HG03575 (cell line): Measurements from ENCODE around the gene SPEG.

Experiments
- ATAC-seq: cut with Tn5 transposase; IDR thresholded peaks from one replicate; pipeline ENCODE4 v1.9.1; 2021; ENCODE audit not compliant: unreplicated experiment, insufficient number of reproducible peaks, low FRiP score; ENCODE audit errors: extremely low read depth

SPEG gene

DNA sequence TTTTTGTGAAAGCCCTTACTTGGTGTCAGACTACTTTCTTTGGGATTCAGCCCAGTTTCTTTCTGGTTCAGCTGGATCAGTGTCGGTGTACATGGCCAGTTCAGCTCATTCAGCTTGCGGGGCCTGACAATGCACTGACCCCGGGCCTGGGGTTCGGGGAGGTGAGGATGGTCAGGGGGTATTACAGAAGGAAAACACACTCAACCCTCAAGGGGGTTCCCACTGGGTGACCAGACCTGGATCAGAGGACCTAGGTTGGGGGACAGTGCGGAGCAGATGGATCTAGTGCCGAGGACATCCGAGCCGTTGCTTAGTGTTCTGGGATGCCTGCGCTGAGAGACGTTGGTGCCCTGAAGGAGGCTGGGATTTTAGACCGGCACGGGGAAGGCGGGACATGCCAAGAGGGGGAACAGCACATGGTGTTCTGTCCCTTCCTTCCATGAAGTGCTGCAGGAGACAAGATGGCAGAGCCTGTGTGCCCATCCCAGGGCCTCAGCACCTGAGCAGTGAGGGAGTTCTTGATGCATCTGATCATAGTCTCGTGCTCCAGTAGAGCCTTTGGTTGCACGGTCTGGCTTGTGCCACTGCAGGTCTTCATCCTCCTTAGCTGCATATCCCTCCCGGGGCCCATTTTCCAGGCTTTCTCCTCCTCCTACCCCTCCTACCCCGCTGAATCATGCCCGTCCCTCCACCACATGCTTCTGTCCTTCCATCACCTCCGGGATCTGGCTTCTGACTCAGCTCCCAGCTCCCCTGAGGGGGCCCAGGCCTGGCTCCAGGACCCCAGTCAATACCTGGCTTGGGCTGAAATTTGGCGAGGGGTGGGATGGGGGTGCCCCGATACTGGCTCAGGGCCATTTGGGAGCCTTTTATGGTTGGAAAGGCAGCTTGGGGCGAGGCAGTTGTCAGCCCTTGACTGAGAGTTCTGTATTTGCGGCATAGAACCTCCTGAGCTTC, 18.0 kb downstream of the SPEG start:
- no peak for ATAC-seq

DNA sequence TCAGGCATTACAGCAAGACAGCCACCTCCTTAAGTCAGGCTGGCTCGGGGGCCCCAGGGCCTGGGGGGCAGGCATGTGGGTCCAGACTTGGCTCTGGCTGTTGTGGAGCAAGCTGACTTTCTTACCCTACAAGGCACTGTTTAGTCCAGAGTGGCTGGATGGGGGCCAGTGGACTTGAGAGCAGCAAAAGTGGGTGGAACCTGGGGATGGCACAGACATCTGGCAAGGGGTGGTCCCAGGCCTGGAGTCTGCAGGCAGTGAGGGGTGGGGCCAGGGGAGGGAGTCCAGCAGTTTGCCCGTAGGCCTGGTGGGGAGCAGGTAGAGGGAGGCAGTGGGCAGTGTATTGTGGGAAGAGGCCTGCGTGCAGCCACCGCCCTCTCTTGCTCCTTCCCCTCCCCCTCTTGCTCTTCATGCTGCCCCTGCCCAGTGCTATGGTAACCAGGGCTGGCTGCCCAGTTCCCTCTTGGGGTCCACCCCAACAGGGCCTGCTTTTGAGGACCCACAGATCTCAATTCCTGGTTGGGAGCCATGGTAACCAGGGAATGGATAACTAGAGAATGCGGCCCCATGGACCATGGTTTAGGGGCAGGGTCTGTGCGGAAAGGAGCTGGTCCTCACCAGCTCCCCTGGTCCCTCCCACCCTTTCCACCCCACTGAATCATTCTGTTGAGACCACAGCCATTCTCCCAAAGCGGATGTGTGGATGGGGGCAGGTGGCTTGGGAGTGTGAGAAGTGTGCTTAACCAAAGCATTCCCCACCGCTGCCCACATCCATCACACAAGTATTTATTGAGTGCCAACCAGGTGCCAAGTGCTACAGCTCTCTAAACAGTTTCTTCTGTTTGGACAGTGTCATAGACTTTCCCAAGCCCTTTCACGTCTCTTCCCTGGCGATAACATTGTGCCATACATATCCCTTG, 19.3 kb downstream of the SPEG start:
- no peak for ATAC-seq

DNA sequence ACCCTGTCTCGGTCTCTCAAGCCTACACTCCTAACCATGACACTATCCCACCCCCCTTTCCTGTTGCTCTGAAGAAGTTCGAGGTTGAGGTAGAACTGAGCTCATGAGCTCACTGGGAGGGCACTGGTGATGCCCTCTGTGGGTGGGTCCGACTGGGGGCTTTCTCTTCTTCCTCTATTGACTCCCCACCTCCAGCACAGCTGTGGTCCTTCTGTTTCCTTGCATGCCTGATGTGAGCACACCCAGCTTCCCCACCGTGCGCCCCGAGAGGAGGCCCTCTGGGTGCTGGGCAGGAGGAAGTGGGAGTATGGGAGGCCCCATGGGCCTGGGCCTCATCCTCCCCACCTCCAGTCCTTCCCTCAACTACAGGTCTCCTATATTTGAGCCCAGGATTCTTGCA, 20.9 kb downstream of the SPEG start:
- no peak for ATAC-seq

DNA sequence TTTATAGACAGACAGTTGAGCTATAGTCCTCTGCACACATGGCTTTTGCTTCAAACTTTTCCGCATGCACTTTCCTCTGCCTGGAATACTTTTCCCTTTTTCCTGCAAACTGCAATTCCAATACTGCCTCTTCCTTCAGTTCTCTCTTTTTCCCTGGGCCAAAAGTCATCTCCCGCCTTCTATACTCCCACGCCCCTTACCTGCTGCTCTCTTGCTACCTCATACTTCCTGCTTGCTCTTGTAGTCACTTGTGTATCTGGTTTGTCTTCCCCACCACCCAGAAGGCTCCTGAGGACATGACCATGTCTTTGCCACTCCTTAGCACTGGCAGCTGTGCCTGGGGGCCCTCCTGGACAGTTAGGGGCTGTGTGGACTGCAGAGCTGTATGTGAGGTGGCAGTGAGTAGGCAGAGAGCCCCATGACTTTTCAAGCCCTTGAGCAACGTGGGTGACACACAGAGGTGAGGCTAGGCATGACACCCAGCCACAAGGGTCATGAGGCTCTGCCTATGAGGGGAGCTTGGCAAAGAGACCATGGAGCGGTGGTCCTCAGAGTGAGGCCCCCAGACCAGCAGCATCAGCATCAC, 23.2 kb downstream of the SPEG start:
- ATAC-seq: no peak

DNA sequence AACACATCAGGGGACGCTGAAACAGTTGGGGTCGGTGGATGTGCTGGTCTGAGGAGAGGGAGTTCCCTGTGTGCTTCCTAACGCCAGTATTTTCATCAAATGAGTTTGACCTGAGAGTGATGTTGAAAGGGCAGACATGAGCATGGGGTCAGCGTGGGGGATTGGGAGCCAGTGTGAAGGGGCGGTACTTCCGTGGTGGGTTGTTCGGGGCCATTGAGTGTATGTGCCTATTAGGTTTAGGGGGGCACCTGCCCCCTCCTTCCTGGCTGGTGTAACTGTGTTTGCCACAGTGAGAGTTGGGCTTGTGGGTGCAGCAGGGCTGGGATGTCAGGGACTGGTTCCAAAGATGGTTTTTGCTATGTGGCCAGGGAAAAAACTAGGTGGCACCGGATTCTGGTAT, 24.4 kb downstream of the SPEG start:
- no peak for ATAC-seq

DNA sequence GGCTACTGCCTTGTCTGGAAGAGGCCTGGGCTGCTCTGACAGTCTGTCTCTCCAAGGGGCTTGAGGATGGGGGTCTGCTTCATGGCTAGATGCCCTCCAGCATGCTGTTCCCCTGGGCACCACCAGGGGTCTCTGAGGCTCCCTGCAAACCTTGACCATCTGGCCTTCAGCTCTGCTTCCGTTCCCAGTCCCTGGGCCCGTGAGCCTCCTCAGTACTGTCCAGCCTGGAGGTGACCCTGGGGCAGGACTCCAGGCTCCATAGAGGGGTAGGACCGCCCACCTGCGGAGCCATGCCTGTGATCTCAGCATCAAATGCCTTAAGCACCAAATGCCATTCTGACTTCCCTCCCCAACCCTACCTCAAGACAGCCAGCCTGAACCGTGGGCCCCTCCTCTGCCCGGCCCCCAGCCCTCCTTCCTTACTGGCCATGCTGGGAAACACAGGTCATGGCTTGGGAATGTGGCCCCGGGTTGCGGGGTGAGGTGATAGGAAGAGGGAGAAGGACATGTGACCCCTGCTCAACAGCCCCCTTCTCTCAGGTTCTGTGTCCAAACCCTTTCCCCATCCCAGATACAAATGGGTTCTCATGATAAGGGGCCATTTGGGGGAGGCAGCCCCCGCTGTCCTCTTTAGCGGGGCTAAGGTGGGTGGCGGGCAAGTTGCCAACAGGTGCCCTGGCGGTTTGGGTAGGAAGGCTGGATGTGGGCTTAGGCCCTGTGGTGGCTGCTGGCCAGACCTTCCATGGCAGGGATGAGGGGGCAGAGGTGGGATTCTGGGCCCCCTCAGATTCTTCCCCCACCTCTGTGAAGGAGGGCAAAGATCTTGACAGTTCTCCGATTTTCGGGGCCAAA, 25.0 kb downstream of the SPEG start:
- ATAC-seq: no peak

DNA sequence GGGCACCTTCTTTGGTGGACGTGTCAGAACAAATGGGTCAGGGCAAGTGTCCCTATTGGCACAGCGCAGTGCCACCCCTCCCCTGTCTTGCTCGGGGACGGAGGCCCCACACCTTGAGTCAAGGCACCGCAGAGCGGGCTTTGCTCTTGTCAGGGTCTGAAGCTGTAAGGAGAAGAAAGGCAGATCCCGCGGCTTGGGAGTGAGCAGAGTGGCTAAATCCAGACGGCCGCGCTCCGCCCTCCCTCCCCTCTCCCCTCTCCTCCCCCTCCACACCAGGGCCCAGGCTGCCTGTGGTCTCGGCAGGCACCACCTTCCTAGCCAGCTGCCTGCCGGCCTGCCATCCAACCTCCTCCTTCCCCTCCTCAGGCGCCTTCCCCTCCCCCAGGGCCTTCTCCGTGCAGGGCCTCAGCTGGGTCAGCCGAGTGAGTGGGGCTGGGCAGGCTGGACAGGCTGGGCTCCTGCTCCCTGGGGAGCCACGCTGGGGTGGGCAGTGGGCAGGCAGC, 25.8 kb downstream of the SPEG start:
- ATAC-seq: no peak

DNA sequence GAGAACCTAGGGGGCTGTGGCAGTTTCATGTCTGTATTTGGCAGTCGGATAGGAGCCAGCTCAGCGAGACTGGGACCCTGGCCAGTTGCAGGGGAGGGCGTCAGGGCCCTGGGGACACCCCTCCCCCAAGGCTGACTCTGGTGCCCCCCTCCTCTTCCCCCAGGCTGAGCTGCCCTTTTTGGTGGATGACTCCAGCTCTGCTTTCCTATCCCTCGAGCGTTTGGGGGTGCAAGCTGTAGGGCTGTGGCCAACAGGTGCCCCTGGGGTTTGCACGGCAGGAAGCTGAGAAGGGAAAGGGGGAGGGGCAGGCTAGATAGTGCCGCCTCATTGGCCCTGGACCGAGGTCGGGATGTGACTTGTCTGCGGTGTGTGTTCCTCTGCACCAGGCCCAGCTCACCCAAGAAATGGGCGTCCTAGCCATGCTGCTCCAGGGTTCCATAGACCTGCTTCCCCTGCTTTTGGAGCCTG, 26.4 kb downstream of the SPEG start:
- no peak for ATAC-seq

DNA sequence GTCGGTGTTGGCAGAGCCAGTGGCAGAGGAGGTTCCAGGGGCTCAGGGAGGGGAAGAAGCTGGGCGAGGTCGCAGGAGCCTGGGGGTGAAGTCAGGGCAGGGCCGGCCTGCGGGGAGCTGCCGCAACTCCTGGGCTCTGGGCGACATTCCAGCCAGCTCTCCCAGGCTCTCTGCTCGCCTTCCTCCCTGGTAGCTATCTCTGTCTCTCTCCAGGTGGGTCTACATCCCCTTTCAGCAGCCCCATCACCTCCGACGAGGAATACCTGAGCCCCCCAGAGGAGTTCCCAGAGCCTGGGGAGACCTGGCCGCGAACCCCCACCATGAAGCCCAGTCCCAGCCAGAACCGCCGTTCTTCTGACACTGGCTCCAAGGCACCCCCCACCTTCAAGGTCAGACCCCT, 27.0 kb downstream of the SPEG start:
- ATAC-seq: no peak

DNA sequence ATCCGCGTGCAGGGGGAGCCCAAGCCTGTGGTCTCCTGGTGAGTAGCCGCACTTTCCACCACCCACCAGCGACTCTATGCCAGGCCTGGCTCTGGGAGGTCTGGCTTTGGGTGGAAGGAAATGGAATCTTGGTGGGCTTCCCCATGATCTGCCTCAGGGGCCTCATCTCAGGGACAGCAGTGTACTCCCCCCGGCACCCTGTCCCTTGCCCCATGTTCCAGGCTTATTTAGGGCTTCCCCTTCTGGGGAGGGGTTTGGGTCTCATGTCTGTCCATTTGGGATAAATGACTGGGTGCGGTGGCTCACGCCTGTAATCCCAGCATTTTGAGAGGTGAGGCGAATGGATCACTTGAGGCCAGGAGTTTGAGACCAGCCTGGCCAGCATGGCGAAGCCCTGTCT, 27.7 kb downstream of the SPEG start:
- no peak for ATAC-seq

DNA sequence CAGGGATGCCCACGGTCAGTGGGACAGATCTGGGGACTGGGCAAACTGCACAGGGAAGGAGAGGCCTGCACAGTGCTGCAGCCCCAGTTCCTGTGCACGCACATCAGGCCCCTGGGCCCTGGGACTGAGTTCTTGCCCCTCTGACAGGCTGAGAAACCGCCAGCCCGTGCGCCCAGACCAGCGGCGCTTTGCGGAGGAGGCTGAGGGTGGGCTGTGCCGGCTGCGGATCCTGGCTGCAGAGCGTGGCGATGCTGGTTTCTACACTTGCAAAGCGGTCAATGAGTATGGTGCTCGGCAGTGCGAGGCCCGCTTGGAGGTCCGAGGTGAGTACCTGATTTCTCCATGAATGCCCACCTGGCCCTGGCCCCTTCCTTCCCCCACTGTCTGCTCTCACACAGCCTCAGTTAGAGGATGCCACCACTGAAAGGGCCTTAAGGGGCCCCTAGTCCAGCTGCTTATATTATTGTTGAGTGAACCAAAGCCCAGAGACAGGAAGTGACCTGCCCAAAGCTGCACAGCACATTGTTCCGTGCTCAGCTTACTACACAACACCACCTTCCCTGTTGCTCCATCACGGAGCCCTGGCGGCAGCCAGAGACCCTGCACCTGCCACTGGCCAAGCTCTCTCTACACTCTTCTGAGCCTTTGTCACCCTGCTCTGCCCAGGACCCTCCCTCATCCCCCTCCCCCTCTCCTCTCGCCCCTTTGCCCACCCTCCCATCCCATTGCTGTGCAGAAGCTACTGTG, 29.8 kb downstream of the SPEG start:
- ATAC-seq: no peak

DNA sequence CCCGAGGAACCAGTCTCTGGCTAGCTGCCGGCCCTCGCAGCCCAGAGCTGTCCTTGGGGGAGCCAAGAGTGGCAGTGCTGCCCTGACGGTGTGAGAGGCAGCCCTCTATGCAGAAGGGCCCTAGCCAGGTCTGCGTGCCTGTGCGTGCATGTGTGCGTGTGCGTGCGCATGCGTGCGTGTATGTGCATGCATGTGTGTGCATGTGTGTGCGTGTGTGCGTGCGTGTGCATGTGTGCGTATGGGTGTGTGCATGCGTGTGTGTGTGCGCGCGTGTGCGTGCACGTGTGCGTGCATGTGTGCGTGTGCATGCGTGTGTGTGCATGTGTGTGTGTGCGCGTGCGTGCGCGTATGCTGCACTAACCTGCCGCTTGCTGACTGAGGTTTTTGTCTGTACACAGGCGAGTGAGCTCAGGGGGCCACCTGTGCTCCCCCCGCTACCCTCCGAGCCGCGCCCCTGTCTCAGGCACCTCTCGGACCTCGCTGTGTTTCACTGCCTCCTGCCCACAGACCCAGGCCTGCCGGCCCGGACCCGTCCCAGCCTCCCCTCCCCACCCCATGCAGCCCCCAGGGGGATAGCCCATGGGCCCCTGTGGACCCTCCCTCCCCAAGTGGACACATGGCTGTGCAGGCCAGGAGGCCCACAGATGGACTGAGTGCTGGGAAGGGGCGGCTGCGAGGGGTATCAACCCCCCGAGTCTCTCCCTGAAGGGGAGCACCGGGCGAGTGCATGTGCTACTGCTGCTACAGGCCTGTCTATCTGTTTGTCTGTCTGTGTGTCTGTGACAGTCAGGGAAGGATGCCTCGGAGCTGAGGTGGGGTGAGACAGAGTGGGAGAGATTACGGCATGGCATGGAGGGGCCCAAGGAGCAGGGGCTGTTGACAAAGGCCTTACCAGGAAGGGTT, 31.3 kb downstream of the SPEG start:
- no peak for ATAC-seq

DNA sequence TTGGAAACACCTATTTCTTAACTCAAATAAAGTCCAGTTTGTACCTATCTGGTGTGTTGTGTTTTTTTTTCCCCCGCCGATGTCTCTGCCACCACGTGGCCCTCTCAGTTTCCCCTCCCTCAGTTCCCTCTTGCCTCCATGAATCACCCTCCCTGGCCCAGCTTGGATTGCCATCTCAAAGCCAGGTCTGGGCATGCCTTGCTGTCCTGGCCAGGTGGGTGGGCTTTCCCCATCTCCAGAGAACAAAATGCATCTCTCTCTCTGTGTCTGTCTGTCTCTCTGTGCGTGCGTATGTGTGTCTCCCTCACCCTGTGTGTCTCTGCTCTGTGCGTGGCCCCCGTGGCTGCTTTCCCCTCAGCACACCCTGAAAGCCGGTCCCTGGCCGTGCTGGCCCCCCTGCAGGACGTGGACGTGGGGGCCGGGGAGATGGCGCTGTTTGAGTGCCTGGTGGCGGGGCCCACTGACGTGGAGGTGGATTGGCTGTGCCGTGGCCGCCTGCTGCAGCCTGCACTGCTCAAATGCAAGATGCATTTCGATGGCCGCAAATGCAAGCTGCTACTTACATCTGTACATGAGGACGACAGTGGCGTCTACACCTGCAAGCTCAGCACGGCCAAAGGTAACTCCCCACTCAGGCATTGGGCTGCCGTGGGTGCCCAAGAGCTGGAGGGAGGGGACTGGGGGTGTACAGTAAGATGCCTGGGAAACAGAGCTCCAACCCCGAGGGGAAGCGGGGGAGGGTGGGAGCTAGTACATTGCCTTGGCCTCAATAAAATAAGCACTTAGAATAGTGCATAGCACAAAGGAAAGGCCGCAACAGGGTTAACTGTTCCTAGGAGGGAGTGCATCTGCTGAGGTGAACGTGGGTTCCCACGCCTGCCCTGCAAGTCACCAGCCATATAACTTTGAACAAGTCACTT, 32.4 kb downstream of the SPEG start:
- ATAC-seq: no peak

DNA sequence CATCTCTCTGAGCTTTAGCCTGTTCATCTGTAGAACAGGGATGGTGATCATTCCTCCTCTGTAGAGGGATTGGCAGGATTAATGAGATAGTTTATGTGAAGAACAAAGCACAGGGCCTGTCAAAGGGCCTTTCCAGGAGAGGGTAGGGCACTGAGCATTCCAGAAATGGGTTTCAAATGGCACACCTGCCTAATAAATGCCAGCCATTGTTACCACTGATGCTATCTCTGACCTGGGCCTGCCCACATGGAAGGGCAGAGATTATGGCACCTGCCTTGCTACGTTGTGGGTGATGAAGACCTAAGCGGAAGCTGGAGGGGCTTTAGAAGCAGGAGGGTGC, 33.1 kb downstream of the SPEG start:
- no peak for ATAC-seq

DNA sequence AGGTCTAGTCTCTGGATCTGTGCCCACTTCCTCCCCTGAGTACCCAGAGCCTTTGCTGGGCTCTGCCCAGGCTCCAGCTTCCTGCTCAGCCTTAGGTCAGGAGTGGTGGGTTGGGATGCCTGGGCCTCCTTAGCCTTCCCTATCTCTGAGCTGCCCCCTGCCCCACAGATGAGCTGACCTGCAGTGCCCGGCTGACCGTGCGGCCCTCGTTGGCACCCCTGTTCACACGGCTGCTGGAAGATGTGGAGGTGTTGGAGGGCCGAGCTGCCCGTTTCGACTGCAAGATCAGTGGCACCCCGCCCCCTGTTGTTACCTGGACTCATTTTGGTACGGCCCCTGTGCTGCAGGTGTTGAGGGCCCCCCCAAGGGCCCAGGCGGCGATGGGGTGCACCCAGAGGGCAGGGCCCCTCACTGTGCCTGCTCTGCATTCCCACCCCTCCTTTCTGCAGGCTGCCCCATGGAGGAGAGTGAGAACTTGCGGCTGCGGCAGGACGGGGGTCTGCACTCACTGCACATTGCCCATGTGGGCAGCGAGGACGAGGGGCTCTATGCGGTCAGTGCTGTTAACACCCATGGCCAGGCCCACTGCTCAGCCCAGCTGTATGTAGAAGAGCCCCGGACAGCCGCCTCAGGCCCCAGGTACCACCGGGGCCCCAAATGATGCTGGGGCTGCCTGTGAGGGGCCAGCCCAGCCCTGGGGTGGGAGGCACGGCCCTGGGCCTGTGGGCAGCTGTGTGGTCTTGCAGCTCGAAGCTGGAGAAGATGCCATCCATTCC, 34.0 kb downstream of the SPEG start:
- no peak for ATAC-seq
